Caco-2 (cell line): ENCODE data around the gene CDC73. TPM values are rescaled to one million over a fixed set of nuclear protein-coding genes. Genes with fewer than 3 reads are reported as not detected.
"Not testable (repeated sequence)": the region's sequence is repeated elsewhere in the genome, so short reads cannot be mapped to it uniquely, and the experiment has no call there.

Experiments
- BruUV-seq: library from RNA; stranded (reverse); fragments of 400-500 nt; replicated peaks from 2 replicates; lab custom pipeline; 2021; lab: Mats Ljungman, UMichigan
- CTCF ChIA-PET: fragments of 300-600 bp; sonication (Branson Sonifier 250); formaldehyde crosslinking; loops from one replicate; lab custom pipeline; 2022; ENCODE audit warnings: antibody characterized with exemption; lab: Charles Lee
- POLR2A ChIA-PET: fragments of 300-600 bp; sonication (Branson Sonifier 250); formaldehyde crosslinking; loops from one replicate; lab custom pipeline; 2022; ENCODE audit warnings: antibody characterized with exemption; lab: Charles Lee
- DNase-seq, 2 experiments: peaks; one replicate each; pipeline versions ENCODE4 v3.0.0 to v3.0.0-alpha.2; 2020 to 2022
- H3K27me3 ChIP-seq: replicated peaks from 2 replicates; pipeline ENCODE4 v1.6.0; 2011; ENCODE audit warnings: low read length; ENCODE audit not compliant: control insufficient read depth, insufficient read depth
- H3K36me3 ChIP-seq: 2 replicates; pipeline ENCODE4 v1.5.1; 2011; ENCODE audit warnings: low read length; ENCODE audit not compliant: control insufficient read depth, insufficient read depth
- H3K4me1 ChIP-seq: fragments of 250-450 bp; sonication (Bioruptor Pico); 2 replicates; pipeline ENCODE4 v1.5.1; 2020; ENCODE audit warnings: mild to moderate bottlenecking
- H3K4me3 ChIP-seq: 2 replicates; pipeline ENCODE4 v1.5.1; 2011; ENCODE audit warnings: low read depth, mild to moderate bottlenecking, control low read depth, low read length
- H3K9me3 ChIP-seq: fragments of 250-450 bp; sonication (Bioruptor Pico); 2 replicates; pipeline ENCODE4 v1.5.1; 2020; ENCODE audit warnings: mild to moderate bottlenecking, moderate library complexity
- H3K27ac Mint-ChIP-seq: one replicate; pipeline ENCODE4 v1.8.0; 2022; ENCODE audit warnings: mixed read lengths; ENCODE audit not compliant: unreplicated experiment
- H3K27me3 Mint-ChIP-seq: one replicate; pipeline ENCODE4 v1.8.0; 2022; ENCODE audit warnings: mixed read lengths; ENCODE audit not compliant: insufficient read depth, unreplicated experiment
- H3K36me3 Mint-ChIP-seq: one replicate; pipeline ENCODE4 v1.8.0; 2022; ENCODE audit warnings: mild to moderate bottlenecking, mixed read lengths; ENCODE audit not compliant: insufficient read depth, unreplicated experiment
- H3K4me1 Mint-ChIP-seq: one replicate; pipeline ENCODE4 v1.8.0; 2022; ENCODE audit warnings: low read depth, mixed read lengths; ENCODE audit not compliant: unreplicated experiment
- H3K4me3 Mint-ChIP-seq: one replicate; pipeline ENCODE4 v1.8.0; 2022; ENCODE audit warnings: mild to moderate bottlenecking, moderate library complexity, mixed read lengths; ENCODE audit not compliant: unreplicated experiment
- H3K9me3 Mint-ChIP-seq: one replicate; pipeline ENCODE4 v1.8.0; 2022; ENCODE audit warnings: mixed read lengths; ENCODE audit not compliant: unreplicated experiment
- intact Hi-C: fragments of 100-400 bp; cut with micrococcal nuclease; formaldehyde crosslinking; loops from one replicate; pipeline ENCODE4 v1.10.0; 2022; ENCODE audit not compliant: unreplicated experiment
- total RNA-seq: library from RNA; stranded (reverse); gene quantifications from 2 replicates; pipeline ENCODE4 v1.2.3, GENCODE V29; 2022
- TF ChIP-seq, protein P1 (sequence below), 2 experiments: fragments of 200-600 bp in 1 of 2; IDR thresholded peaks; 1 replicate in 1 of 2; 2 replicates in 1 of 2; pipeline versions ENCODE4 v1.5.1 to v1.8.0; 2011 to 2022; ENCODE audit warnings: antibody characterized with exemption in 1 of 2, control low read depth in 1 of 2, inconsistent platforms in 1 of 2, low read depth in 1 of 2, low read length in 1 of 2, mild to moderate bottlenecking in 1 of 2, moderate library complexity in 1 of 2; ENCODE audit not compliant: insufficient read depth in 1 of 2, severe bottlenecking in 1 of 2, unreplicated experiment in 1 of 2

The CDC73 gene
- total RNA-seq, 1 experiment from 2014 or later, result 48.9 TPM

DNA sequence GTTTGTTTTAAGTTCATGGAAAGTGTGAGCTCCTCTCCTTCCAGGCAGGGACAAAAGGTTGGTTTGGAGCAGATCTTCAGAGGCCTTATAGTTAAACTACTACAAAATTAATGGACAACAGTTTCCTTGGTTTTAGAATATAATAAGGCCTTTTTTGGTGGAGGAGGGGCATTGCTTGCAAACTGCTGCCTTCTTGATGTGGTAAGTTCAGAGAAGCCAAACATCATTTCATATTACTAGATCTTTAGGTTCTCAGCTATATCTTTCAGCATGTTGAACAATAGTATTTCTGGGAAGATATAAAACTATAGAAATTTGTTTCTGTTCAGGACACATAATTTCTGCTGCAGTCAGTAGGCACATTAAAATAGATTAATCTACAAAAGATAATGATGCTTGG is 162.4 kb downstream of the CDC73 start:
- no peak overlapping the region for H3K27ac Mint-ChIP-seq
- intact Hi-C loops, result no loop called here
- H3K9me3 Mint-ChIP-seq, result no peaks in the 10 kb centered on the region
- H3K4me3 Mint-ChIP-seq, result no peak overlapping the region
- Histone ChIP-seq H3K9me3 (no peaks in the 10 kb centered on the region), H3K4me1 (no peaks in the 10 kb centered on the region), H3K27me3 (no peaks in the 10 kb centered on the region), H3K36me3 (no peaks in the 10 kb centered on the region), H3K4me3 (no peak overlapping the region)
- no peaks in the 10 kb centered on the region for H3K4me1 Mint-ChIP-seq
- CTCF ChIA-PET, result no interaction called here
- BruUV-seq, result no TSS peak
- no peaks in the 10 kb centered on the region for H3K27me3 Mint-ChIP-seq
- peaks cover 6% of the 10 kb centered on the region for H3K36me3 Mint-ChIP-seq
- DNase-seq, result no peak
- POLR2A ChIA-PET, result no interaction called here
- TF ChIP-seq, protein P1, sequence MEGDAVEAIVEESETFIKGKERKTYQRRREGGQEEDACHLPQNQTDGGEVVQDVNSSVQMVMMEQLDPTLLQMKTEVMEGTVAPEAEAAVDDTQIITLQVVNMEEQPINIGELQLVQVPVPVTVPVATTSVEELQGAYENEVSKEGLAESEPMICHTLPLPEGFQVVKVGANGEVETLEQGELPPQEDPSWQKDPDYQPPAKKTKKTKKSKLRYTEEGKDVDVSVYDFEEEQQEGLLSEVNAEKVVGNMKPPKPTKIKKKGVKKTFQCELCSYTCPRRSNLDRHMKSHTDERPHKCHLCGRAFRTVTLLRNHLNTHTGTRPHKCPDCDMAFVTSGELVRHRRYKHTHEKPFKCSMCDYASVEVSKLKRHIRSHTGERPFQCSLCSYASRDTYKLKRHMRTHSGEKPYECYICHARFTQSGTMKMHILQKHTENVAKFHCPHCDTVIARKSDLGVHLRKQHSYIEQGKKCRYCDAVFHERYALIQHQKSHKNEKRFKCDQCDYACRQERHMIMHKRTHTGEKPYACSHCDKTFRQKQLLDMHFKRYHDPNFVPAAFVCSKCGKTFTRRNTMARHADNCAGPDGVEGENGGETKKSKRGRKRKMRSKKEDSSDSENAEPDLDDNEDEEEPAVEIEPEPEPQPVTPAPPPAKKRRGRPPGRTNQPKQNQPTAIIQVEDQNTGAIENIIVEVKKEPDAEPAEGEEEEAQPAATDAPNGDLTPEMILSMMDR (IDR thresholded peaks at IDR 0.05; ENCODE audit: insufficient read depth in 1 of 2, low read depth in 1 of 2, low read length in 1 of 2, severe bottlenecking in 1 of 2, unreplicated experiment in 1 of 2), result no peak

DNA sequence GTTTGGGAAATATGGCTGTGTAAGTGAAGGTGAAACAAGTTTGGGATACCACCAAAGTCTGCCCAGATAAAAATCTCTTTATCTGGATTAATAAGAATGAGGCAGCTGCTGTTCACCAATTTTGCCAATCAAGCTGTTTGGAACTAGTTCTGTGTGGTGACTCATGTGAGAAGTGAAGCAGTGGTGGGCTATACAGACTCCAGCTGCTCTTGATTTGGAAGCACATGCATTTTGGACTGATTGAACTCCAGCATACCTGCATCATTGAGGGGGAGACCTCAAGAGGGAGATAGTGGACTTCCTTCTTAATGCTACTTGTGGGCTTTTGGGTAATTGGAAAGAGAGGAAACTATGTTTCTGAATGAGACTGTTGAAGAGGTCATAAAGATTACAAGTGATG is 163.8 kb downstream of the CDC73 start:
- Mint-ChIP-seq H3K36me3 (peaks cover under 1% of the 10 kb centered on the region), H3K4me1 (no peaks in the 10 kb centered on the region), H3K27me3 (no peaks in the 10 kb centered on the region), H3K9me3 (no peaks in the 10 kb centered on the region), H3K27ac (no peak overlapping the region), H3K4me3 (no peak overlapping the region)
- CTCF ChIA-PET, result no interaction called here
- no peaks in the 10 kb centered on the region for H3K36me3 ChIP-seq
- no peaks in the 10 kb centered on the region for H3K9me3 ChIP-seq
- TF ChIP-seq, protein P1 (IDR thresholded peaks at IDR 0.05; ENCODE audit: insufficient read depth in 1 of 2, low read depth in 1 of 2, low read length in 1 of 2, severe bottlenecking in 1 of 2, unreplicated experiment in 1 of 2), result no peak
- H3K27me3 ChIP-seq, result no peaks in the 10 kb centered on the region
- no TSS peak for BruUV-seq
- intact Hi-C loops, result no loop called here
- DNase-seq, result no peak
- POLR2A ChIA-PET, result no interaction called here
- H3K4me3 ChIP-seq, result no peak overlapping the region
- H3K4me1 ChIP-seq, result no peaks in the 10 kb centered on the region

DNA sequence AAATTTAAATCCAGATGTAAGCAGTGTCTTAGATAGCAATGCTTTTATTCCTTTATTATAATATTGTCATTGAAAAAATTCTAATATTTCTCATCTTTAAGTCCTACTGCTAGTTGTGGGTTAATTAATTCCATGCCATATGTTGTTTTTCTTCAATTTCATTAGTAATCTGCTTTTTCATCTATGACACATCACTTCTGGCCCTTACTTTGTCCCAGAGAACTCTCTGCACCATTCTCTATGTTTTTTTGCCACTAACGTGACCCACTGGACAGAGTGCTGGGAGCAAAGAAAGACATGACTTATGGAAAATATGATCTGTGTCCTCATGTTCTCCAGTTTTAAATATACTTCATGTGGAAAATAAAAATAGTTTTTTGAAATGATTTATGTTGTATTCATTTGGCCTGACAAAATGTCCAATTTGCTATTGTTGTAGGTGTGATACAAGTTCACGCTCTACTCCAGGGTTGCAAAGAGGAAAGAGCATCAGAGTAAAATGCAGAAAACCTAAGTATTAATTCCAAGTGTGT is 166.8 kb downstream of the CDC73 start:
- H3K27me3 ChIP-seq, DNase-seq, BruUV-seq, CTCF ChIA-PET, H3K4me1 Mint-ChIP-seq, H3K4me3 Mint-ChIP-seq, H3K36me3 Mint-ChIP-seq, H3K4me3 ChIP-seq, H3K9me3 Mint-ChIP-seq, POLR2A ChIA-PET, intact Hi-C loops, H3K4me1 ChIP-seq, H3K9me3 ChIP-seq, H3K36me3 ChIP-seq, H3K27me3 Mint-ChIP-seq, H3K27ac Mint-ChIP-seq: not testable (repeated sequence)

DNA sequence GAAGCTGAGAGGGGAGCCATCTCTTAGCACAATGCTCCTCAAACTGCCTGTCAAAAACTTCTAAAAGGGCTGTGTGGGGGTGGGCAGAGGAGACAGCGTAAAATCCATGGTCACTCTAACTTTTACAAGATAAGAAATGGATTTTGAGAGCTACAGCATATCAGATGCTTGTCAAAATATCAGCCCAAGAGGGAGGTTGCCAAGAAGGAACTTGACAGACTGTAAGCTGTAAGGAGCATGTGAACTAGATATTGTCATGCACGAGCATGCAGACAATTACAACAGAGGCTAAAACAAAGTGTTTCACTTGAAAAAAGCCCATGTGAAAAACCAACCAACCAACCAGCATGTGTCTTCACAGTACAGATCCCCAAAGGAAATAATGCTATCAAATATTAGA is 171.9 kb downstream of the CDC73 start:
- CTCF ChIA-PET, result no interaction called here
- intact Hi-C loops, result no loop called here
- no TSS peak for BruUV-seq

More for the DNA sequence above, 171.9 kb downstream of the CDC73 start:
- H3K4me3 Mint-ChIP-seq, result no peak overlapping the region
- H3K4me3 ChIP-seq, result no peak overlapping the region
- H3K27me3 ChIP-seq, result no peaks in the 10 kb centered on the region
- H3K4me1 Mint-ChIP-seq, result no peaks in the 10 kb centered on the region
- DNase-seq, result no peak
- peaks cover 7% of the 10 kb centered on the region; the same call in 1 of the 2 replicates for H3K9me3 ChIP-seq
- POLR2A ChIA-PET, result no interaction called here
- H3K36me3 Mint-ChIP-seq, result no peaks in the 10 kb centered on the region
- TF ChIP-seq, protein P1 (IDR thresholded peaks at IDR 0.05; ENCODE audit: insufficient read depth in 1 of 2, low read depth in 1 of 2, low read length in 1 of 2, severe bottlenecking in 1 of 2, unreplicated experiment in 1 of 2), result no peak
- H3K36me3 ChIP-seq, result no peaks in the 10 kb centered on the region
- no peaks in the 10 kb centered on the region for H3K27me3 Mint-ChIP-seq
- H3K4me1 ChIP-seq, result no peaks in the 10 kb centered on the region
- H3K9me3 Mint-ChIP-seq, result peaks cover 9% of the 10 kb centered on the region
- no peak overlapping the region for H3K27ac Mint-ChIP-seq
